Measurements from ENCODE around the gene FREM1. TPM values are rescaled to one million over a fixed set of nuclear protein-coding genes. Genes with fewer than 3 reads are reported as not detected.

Gene FREM1
- total RNA-seq, 2 donors from 2014 or later = 2.2 to 2.4 TPM

- H3K4me3 ChIP-seq = no peak overlapping the region
- DNase-seq (ENCODE audit: low spot score) = no peak
- H3K36me3 ChIP-seq = no peaks in the 10 kb centered on the region
- no peaks in the 10 kb centered on the region for H3K9me3 ChIP-seq
- TF ChIP-seq CTCF (IDR thresholded peaks at IDR 0.05) = no peak
- no peak overlapping the region for H3K27ac ChIP-seq
- no peaks in the 10 kb centered on the region for H3K27me3 ChIP-seq
- no peaks in the 10 kb centered on the region for H3K4me1 ChIP-seq
Measured at GRCh38 chr9:14842269-14842668, 68.0 kb downstream of the FREM1 start.

- no peak for TF ChIP-seq CTCF (IDR thresholded peaks at IDR 0.05)
- H3K4me1 ChIP-seq = no peaks in the 10 kb centered on the region
- H3K4me3 ChIP-seq = no peak overlapping the region
- no peaks in the 10 kb centered on the region for H3K9me3 ChIP-seq
- DNase-seq (ENCODE audit: low spot score) = no peak
- no peak overlapping the region for H3K27ac ChIP-seq
- no peaks in the 10 kb centered on the region for H3K36me3 ChIP-seq
- no peaks in the 10 kb centered on the region for H3K27me3 ChIP-seq
Measured at GRCh38 chr9:14838701-14839100, 71.5 kb downstream of the FREM1 start.

GRCh38 chr9:14836885-14837284, 73.3 kb downstream of the FREM1 start:
- H3K27me3 ChIP-seq = no peaks in the 10 kb centered on the region
- H3K27ac ChIP-seq = no peak overlapping the region
- no peaks in the 10 kb centered on the region for H3K4me1 ChIP-seq
- TF ChIP-seq CTCF (IDR thresholded peaks at IDR 0.05) = no peak
- no peak for DNase-seq (ENCODE audit: low spot score)
- no peaks in the 10 kb centered on the region for H3K36me3 ChIP-seq
- no peak overlapping the region for H3K4me3 ChIP-seq
- H3K9me3 ChIP-seq = no peaks in the 10 kb centered on the region

GRCh38 chr9:14831661-14832060, 78.6 kb downstream of the FREM1 start:
- no peaks in the 10 kb centered on the region for H3K36me3 ChIP-seq
- no peak overlapping the region for H3K27ac ChIP-seq

GRCh38 chr9:14831074-14831473, 79.2 kb downstream of the FREM1 start:
- Histone ChIP-seq H3K9me3 (no peaks in the 10 kb centered on the region), H3K4me3 (no peak overlapping the region), H3K27ac (no peak overlapping the region), H3K4me1 (no peaks in the 10 kb centered on the region), H3K36me3 (no peaks in the 10 kb centered on the region), H3K27me3 (no peaks in the 10 kb centered on the region)
- TF ChIP-seq CTCF (IDR thresholded peaks at IDR 0.05) = no peak
- DNase-seq (ENCODE audit: low spot score) = no peak

More at GRCh38 chr9:14831661-14832060, 78.6 kb downstream of the FREM1 start:
- TF ChIP-seq CTCF (IDR thresholded peaks at IDR 0.05) = no peak
- DNase-seq (ENCODE audit: low spot score) = no peak
- Histone ChIP-seq H3K27me3 (no peaks in the 10 kb centered on the region), H3K4me3 (no peak overlapping the region), H3K9me3 (no peaks in the 10 kb centered on the region), H3K4me1 (no peaks in the 10 kb centered on the region)

GRCh38 chr9:14830057-14830456, 80.2 kb downstream of the FREM1 start:
- DNase-seq (ENCODE audit: low spot score) = no peak
- no peak overlapping the region for H3K27ac ChIP-seq
- H3K4me3 ChIP-seq = no peak overlapping the region
- no peaks in the 10 kb centered on the region for H3K9me3 ChIP-seq
- no peaks in the 10 kb centered on the region for H3K4me1 ChIP-seq
- no peaks in the 10 kb centered on the region for H3K36me3 ChIP-seq
- H3K27me3 ChIP-seq = no peaks in the 10 kb centered on the region
- TF ChIP-seq CTCF (IDR thresholded peaks at IDR 0.05) = no peak
